ENCODE results near the gene EXD3. TPM values are rescaled to one million over a fixed set of nuclear protein-coding genes. Genes with fewer than 3 reads are reported as not detected.

The EXD3 gene
- polyA plus RNA-seq, 2 of the 4 experiments (the other 2 are of a cell fraction), result 3.4 to 4.5 TPM

GRCh38 chr9:137397675-137398423 is 25.1 kb downstream of the EXD3 start:
- no peak for TF ChIP-seq KDM1A (IDR thresholded peaks at IDR 0.05; ENCODE audit: low read depth)
- TF ChIP-seq PBX3 (IDR thresholded peaks at IDR 0.05), result no peak
- Histone ChIP-seq H3K27ac (no peak overlapping the region), H3K4me3 (no peak overlapping the region), H3K4me1 (peaks cover 7% of the 10 kb centered on the region), H3K4me2 (no peak overlapping the region), H3K9me3 (no peaks in the 10 kb centered on the region)
- FAIRE-seq (no peak), DNase-seq (ENCODE audit: low read depth in 1 of 2, low spot score in 1 of 2) (no peak), ATAC-seq (no peak)
- CTCF ChIA-PET, result interaction anchor here (0.9 to 1.0 kb wide), 2 partner anchors 10 to 95 kb away, joined by 3 to 4 read pairs; no protein-coding TSS in a partner anchor
- POLR2A ChIA-PET, result interaction anchor here (0.5 kb wide), 1 partner anchor 27 kb away, joined by 3 read pairs; no protein-coding TSS in a partner anchor
- WGBS (ENCODE audit: missing lambda C conversion rate), result 85% methylated on average over 20 of the region's 20 CpGs

DNA sequence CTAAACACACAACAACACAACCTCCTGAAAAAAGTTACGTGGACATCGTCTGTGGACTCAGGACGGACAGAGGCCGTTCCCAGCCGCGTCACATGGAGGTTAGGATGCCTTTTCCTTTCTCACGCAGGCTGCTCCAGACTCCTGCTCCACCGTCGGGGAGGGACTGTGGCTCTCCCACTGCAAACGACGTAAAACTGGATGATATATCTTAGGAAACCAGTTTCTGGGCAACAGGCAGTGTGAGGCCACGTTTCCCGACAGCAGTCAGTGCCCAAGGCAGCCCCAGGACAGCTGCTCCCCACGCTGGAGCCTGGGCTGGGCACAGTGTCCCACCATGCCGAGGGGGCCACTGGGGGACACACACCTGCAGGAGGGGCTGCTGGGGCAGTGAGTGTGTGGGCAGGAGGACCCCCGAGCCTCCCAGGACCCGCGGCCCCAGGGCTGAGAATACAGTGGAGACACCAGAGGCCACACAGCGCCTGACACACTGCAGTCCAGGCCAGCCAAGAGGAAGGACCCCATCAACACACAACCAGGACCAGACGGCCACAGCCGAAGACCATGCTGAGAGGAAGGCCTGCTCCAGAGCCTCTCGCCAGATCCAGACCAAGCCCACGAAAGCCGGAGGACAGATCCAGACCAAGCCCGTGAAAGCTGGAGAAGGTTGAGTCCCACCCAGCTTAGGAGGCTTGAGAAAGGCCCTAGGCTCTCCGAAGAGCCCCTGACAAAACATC is 26.2 kb downstream of the EXD3 start:
- ATAC-seq (0 out of 6 replicates have a peak, but pooled peaks of 1 of the 2 experiments have one; percentile 7), FAIRE-seq (no peak), DNase-seq (ENCODE audit: low read depth in 1 of 2, low spot score in 1 of 2) (no peak)
- peak overlapping the region in 1 of 2 experiments; percentile 70; a peak in 3 of 6 replicates for H3K27ac ChIP-seq
- TF ChIP-seq HDAC2 (IDR thresholded peaks at IDR 0.05), result no peak
- TF ChIP-seq MAFK (IDR thresholded peaks at IDR 0.05; ENCODE audit: partially characterized antibody), result no peak
- TF ChIP-seq RARB (CRISPR knock-in tag; IDR thresholded peaks at IDR 0.05), result no peak
- TF ChIP-seq GATA3 (IDR thresholded peaks at IDR 0.05; ENCODE audit: borderline replicate concordance), result no peak
- no peak for TF ChIP-seq SREBF2 (IDR thresholded peaks at IDR 0.05)
- no peak for TF ChIP-seq FOSL2 (IDR thresholded peaks at IDR 0.05)
- TF ChIP-seq FOSL2 (CRISPR knock-in tag; IDR thresholded peaks at IDR 0.05), result no peak
- no peak for TF ChIP-seq JUNB (IDR thresholded peaks at IDR 0.05)
- no peak for TF ChIP-seq EP300 (IDR thresholded peaks at IDR 0.05)
- TF ChIP-seq RCOR1 (IDR thresholded peaks at IDR 0.05; ENCODE audit: low read depth, low read length), result no peak
- TF ChIP-seq HEYL (CRISPR knock-in tag; IDR thresholded peaks at IDR 0.05), result no peak
- TF ChIP-seq FOXS1 (CRISPR knock-in tag; IDR thresholded peaks at IDR 0.05), result no peak
- WGBS (ENCODE audit: missing lambda C conversion rate), result 89% methylated on average over 21 of the region's 26 CpGs
- no peaks in the 10 kb centered on the region for H3K9me3 ChIP-seq
- peaks cover 7% of the 10 kb centered on the region for H3K4me1 ChIP-seq
- peak overlapping the region; percentile 24; the same call in 1 of the 3 replicates for H3K4me2 ChIP-seq
- POLR2A ChIA-PET, result interaction anchor here (0.5 to 1.1 kb wide), 2 partner anchors 26 to 95 kb away, joined by 3 to 8 read pairs; partner anchors contain the start of gene NRARP
- no peak overlapping the region for H3K4me3 ChIP-seq
- CTCF ChIA-PET, result interaction anchor here (1.0 to 3.0 kb wide), 4 partner anchors 26 to 150 kb away, joined by 3 to 12 read pairs (median 3); partner anchors contain the start of genes EXD3 and NOXA1

GRCh38 chr9:137396227-137396626 is 26.7 kb downstream of the EXD3 start:
- H3K4me3 ChIP-seq, result no peak overlapping the region
- 44% methylated on average over 15 of the region's 15 CpGs for WGBS (ENCODE audit: missing lambda C conversion rate)
- POLR2A ChIA-PET, result interaction anchor here (0.6 to 1.1 kb wide), 2 partner anchors 94 to 109 kb away, joined by 3 to 8 read pairs; partner anchors contain the start of gene NRARP
- no peaks in the 10 kb centered on the region for H3K9me3 ChIP-seq
- peak overlapping the region in 1 of 2 experiments; percentile 70; a peak in 3 of 6 replicates for H3K27ac ChIP-seq
- peaks cover 7% of the 10 kb centered on the region for H3K4me1 ChIP-seq
- FAIRE-seq (no peak), DNase-seq (ENCODE audit: low read depth in 1 of 2, low spot score in 1 of 2) (peak; percentile 31 to 71), ATAC-seq (peak; percentile 80 to 87)
- CTCF ChIA-PET, result interaction anchor here (0.7 to 3.0 kb wide), 5 partner anchors 12 to 150 kb away, joined by 3 to 12 read pairs (median 3); partner anchors contain the start of genes EXD3 and NOXA1
- peak overlapping the region; percentile 24; the same call in 1 of the 3 replicates for H3K4me2 ChIP-seq
- TF ChIP-seq CEBPB (IDR thresholded peaks at IDR 0.05), result peak; percentile 25 to 86; a peak in 3 of 4 replicates
- no peak for TF ChIP-seq CBX2 (IDR thresholded peaks at IDR 0.05; ENCODE audit: borderline replicate concordance, low read depth)
- peak; percentile 47; the same call in 1 of the 2 replicates for TF ChIP-seq MAX (IDR thresholded peaks at IDR 0.05)
- TF ChIP-seq FOSL2 (IDR thresholded peaks at IDR 0.05), result no peak
- TF ChIP-seq FOSL2 (CRISPR knock-in tag; IDR thresholded peaks at IDR 0.05), result peak; percentile 45
- no peak for TF ChIP-seq CHD2 (IDR thresholded peaks at IDR 0.05; ENCODE audit: low read length, partially characterized antibody)
